ENCODE data around the gene ETV5.

ETV5 gene

DNA sequence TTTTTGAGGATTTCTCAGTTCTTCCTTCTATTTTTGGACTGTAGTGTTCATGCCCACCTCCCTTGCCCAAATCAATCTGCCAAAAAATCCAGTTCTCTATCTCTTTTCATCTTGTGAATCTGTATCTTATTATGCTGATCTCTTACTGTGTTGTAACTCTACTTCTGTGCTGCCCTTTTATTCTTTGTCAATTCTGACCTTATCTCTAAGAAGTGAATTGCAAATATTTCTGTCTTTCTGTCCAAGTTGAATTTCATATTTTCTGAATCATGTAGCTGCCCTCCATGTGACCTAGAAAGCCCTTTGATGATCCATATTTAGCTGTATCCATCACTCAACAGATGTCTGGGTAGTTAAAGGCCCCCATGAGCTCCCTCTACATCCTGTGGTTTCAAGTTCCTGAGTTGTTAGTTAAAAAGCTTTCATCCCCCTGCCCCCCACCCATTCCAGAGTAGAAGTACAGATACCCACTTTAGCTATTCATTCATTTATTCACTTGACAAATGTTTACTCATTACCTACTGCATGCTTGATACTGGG lies 33.6 kb upstream of the ETV5 start:
- Histone ChIP-seq H3K9me3 (ENCODE audit: control insufficient read depth, insufficient read depth, low read length) (no peaks in the 10 kb centered on the region), H3K27ac (ENCODE audit: low read length) (no peak overlapping the region), H3K36me3 (ENCODE audit: control insufficient read depth, insufficient read depth, low read length) (no peaks in the 10 kb centered on the region), H3K4me3 (ENCODE audit: low read length) (no peak overlapping the region), H3K4me1 (ENCODE audit: control insufficient read depth, insufficient read depth, low read length) (no peaks in the 10 kb centered on the region), H3K27me3 (ENCODE audit: control insufficient read depth, insufficient read depth, low read length) (no peaks in the 10 kb centered on the region)
- DNase-seq (ENCODE audit: low read depth, low spot score): no peak

DNA sequence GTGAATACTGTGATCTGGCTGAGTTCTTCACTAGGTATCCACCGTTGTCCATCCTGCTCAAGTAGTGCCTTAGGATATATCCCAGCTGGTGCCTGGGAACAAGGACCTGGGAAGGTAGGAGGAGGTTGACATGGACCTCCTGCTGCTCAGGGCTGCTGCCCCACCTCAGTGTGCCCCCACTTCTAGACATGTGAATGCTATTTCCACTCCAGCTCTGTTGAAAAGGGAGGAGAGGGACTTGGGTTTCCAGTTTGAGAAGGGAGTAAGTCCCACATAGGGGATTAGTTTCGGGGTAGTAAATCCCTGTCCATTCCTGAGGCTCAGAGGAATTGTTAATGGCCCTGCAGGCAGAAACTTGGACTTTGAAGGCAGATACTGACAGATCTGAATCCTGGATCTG lies 32.9 kb upstream of the ETV5 start:
- Histone ChIP-seq H3K9me3 (ENCODE audit: control insufficient read depth, insufficient read depth, low read length) (no peaks in the 10 kb centered on the region), H3K4me3 (ENCODE audit: low read length) (no peak overlapping the region), H3K36me3 (ENCODE audit: control insufficient read depth, insufficient read depth, low read length) (no peaks in the 10 kb centered on the region), H3K4me1 (ENCODE audit: control insufficient read depth, insufficient read depth, low read length) (no peaks in the 10 kb centered on the region), H3K27me3 (ENCODE audit: control insufficient read depth, insufficient read depth, low read length) (no peaks in the 10 kb centered on the region), H3K27ac (ENCODE audit: low read length) (no peak overlapping the region)
- no CpG with 5 or more reads among the region's 2 CpGs for WGBS (ENCODE audit: insufficient coverage, insufficient read length)
- no peak for DNase-seq (ENCODE audit: low read depth, low spot score)

DNA sequence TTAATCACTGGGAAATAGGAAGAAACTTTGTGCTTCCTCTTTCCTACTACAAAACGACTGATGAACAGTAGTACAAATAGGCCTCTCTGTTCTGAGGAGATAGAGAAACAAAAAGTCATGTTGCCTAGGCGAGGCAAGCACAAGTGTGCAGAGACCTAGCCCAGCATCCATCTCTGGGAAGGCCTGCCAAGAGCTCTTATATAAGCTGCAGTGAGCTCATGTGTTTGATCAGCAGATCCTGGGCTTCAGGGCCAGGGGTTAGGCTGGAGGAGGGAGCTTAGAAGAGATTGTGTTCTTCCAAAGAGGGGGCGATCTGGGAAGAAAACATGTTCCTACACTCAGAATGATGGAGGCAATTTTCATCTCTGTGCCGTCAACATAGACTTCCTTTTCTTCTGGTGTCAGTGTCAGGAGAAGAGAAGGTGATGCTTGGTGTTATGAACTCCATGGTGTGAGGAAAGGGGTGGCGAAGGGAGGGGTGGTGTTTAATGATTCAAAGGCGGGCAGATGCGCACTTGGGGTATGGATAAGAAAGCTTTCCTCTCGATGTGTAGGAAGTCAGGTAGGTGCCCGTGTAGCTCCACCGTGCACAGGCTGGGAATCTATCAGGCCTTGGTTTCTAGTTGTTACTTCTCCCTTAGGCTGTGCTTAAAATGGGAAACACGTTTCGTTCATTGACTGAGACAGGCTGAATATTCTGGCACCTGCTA lies 29.5 kb upstream of the ETV5 start:
- no peak overlapping the region for H3K27ac ChIP-seq (ENCODE audit: low read length)
- no peaks in the 10 kb centered on the region for H3K27me3 ChIP-seq (ENCODE audit: control insufficient read depth, insufficient read depth, low read length)
- no peak overlapping the region for H3K4me3 ChIP-seq (ENCODE audit: low read length)
- no peaks in the 10 kb centered on the region for H3K9me3 ChIP-seq (ENCODE audit: control insufficient read depth, insufficient read depth, low read length)
- WGBS (ENCODE audit: insufficient coverage, insufficient read length): no CpG with 5 or more reads among the region's 12 CpGs
- no peaks in the 10 kb centered on the region for H3K36me3 ChIP-seq (ENCODE audit: control insufficient read depth, insufficient read depth, low read length)
- H3K4me1 ChIP-seq (ENCODE audit: control insufficient read depth, insufficient read depth, low read length): no peaks in the 10 kb centered on the region
- no peak for DNase-seq (ENCODE audit: low read depth, low spot score)

DNA sequence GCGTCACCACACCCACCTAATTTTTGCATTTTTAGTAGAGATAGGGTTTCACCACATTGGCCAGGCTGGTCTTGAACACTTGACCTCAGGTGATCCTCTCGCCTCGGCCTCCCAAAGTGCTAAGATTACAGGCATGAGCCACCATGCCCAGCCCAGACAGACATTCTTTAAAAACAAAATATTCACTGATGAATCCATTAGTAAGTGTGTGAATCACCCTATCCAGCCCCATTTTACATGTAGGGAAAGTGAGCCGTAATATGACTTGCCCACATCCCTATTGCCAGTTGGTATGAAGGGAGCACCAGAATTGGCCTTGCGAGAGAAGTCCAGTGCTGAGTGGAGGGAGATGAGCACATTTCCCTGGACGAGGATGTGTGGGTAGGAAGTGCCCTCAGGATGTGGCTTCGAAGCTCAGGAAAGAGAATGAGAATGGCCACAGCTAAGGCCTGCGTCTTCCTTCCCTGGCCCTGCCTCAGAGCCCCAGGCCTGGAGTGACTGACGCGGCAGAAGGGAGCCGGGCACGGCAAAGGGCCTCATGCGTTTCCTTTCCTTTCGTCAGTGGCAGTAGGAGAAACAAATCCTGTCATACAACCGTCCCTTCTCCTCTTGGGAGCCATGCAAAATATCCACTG lies 28.3 kb upstream of the ETV5 start:
- no CpG with 5 or more reads among the region's 15 CpGs for WGBS (ENCODE audit: insufficient coverage, insufficient read length)

DNA sequence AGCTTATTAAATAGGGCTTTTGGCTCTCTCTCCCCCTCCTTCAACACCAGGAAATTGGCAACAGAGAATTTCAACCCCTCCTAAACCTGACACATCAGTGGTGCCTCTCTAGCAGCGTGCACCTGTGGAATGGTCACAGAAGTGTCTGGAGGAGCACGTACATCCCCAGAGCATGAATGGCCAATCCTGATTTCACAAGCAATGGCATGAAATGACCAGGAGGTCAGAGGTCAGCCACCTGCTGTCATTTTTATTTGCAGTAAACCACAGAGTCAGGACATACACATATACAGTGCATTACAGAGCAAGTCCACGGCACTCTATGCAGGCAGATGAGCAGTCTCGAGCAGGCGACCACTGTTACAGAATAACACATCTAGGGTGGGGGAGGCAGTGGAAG lies 25.1 kb upstream of the ETV5 start:
- Histone ChIP-seq H3K27ac (ENCODE audit: low read length) (no peak overlapping the region), H3K9me3 (ENCODE audit: control insufficient read depth, insufficient read depth, low read length) (no peaks in the 10 kb centered on the region), H3K4me1 (ENCODE audit: control insufficient read depth, insufficient read depth, low read length) (no peaks in the 10 kb centered on the region), H3K36me3 (ENCODE audit: control insufficient read depth, insufficient read depth, low read length) (no peaks in the 10 kb centered on the region), H3K4me3 (ENCODE audit: low read length) (no peak overlapping the region), H3K27me3 (ENCODE audit: control insufficient read depth, insufficient read depth, low read length) (no peaks in the 10 kb centered on the region)
- no CpG with 5 or more reads among the region's 5 CpGs for WGBS (ENCODE audit: insufficient coverage, insufficient read length)
- DNase-seq (ENCODE audit: low read depth, low spot score): no peak

More for the DNA sequence above, 28.3 kb upstream of the ETV5 start:
- no peak overlapping the region for H3K4me3 ChIP-seq (ENCODE audit: low read length)
- no peak overlapping the region for H3K27ac ChIP-seq (ENCODE audit: low read length)
- no peaks in the 10 kb centered on the region for H3K4me1 ChIP-seq (ENCODE audit: control insufficient read depth, insufficient read depth, low read length)
- H3K27me3 ChIP-seq (ENCODE audit: control insufficient read depth, insufficient read depth, low read length): no peaks in the 10 kb centered on the region
- H3K36me3 ChIP-seq (ENCODE audit: control insufficient read depth, insufficient read depth, low read length): no peaks in the 10 kb centered on the region
- H3K9me3 ChIP-seq (ENCODE audit: control insufficient read depth, insufficient read depth, low read length): no peaks in the 10 kb centered on the region
- no peak for DNase-seq (ENCODE audit: low read depth, low spot score)

DNA sequence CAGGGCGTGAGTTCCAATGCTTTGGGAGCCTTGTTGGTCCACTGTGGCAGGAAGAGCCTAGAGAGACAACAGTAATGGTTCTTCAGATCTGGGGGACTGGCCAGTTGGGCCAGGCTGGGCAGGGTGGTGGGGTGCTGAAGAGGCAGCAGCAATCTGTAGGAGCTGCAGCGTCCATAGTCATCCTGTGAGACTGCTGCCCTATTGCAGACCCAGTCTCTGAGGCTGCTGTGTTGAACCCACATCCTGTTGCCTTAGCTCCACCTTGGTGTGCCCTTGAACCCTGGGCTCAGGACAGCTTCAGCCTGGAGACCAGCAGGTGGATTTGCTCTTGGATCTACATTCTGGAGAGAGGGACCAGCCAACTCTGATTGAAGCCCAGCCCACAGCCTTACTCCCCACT lies 23.6 kb upstream of the ETV5 start:
- Histone ChIP-seq H3K4me3 (ENCODE audit: low read length) (no peak overlapping the region), H3K36me3 (ENCODE audit: control insufficient read depth, insufficient read depth, low read length) (no peaks in the 10 kb centered on the region), H3K4me1 (ENCODE audit: control insufficient read depth, insufficient read depth, low read length) (no peaks in the 10 kb centered on the region), H3K9me3 (ENCODE audit: control insufficient read depth, insufficient read depth, low read length) (no peaks in the 10 kb centered on the region), H3K27me3 (ENCODE audit: control insufficient read depth, insufficient read depth, low read length) (no peaks in the 10 kb centered on the region), H3K27ac (ENCODE audit: low read length) (no peak overlapping the region)
- WGBS (ENCODE audit: insufficient coverage, insufficient read length): no CpG with 5 or more reads among the region's 2 CpGs
- DNase-seq (ENCODE audit: low read depth, low spot score): no peak

DNA sequence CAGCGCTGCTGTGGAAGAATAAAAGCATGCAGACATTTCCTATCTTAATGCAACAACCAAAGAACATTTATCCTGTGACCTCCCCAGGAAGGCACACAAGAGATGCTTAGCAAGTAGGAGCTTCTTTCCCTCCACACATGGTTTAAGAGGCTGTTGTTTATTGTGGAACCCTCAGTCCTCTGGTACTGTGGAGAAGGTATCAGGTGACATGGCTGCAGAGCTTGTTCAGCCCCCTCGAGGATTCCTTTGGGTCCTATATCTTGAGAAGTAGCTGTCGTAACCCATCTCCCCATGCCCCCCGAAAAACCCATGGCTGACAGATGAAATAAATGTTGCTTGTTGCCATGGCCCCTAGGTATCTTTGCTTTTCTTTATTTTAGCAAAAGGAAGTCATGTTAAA lies 20.3 kb upstream of the ETV5 start:
- no CpG with 5 or more reads among the region's 4 CpGs for WGBS (ENCODE audit: insufficient coverage, insufficient read length)
- no peak for DNase-seq (ENCODE audit: low read depth, low spot score)
- H3K4me1 ChIP-seq (ENCODE audit: control insufficient read depth, insufficient read depth, low read length): no peaks in the 10 kb centered on the region
- H3K9me3 ChIP-seq (ENCODE audit: control insufficient read depth, insufficient read depth, low read length): no peaks in the 10 kb centered on the region
- no peak overlapping the region for H3K4me3 ChIP-seq (ENCODE audit: low read length)
- H3K36me3 ChIP-seq (ENCODE audit: control insufficient read depth, insufficient read depth, low read length): no peaks in the 10 kb centered on the region
- H3K27me3 ChIP-seq (ENCODE audit: control insufficient read depth, insufficient read depth, low read length): no peaks in the 10 kb centered on the region
- no peak overlapping the region for H3K27ac ChIP-seq (ENCODE audit: low read length)

DNA sequence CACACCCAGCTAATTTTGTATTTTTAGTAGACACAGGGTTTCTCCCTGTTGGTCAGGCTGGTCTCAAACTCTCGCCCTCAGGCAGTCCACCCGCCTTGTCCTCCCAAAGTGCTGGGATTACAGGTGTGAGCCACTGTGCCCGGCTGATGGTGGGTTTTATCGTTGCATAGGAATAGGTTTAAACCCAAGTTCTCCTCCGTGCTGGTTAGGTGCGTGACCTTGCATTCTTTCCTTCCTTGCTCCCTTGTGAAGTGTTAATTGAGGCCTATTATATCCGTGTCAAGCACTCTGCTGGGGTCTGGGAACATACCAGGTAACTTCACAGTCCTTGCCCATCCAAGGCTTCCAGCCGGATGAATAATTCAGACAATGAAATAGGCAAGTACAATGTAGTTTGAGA lies 19.3 kb upstream of the ETV5 start:
- Histone ChIP-seq H3K36me3 (ENCODE audit: control insufficient read depth, insufficient read depth, low read length) (no peaks in the 10 kb centered on the region), H3K9me3 (ENCODE audit: control insufficient read depth, insufficient read depth, low read length) (no peaks in the 10 kb centered on the region), H3K27me3 (ENCODE audit: control insufficient read depth, insufficient read depth, low read length) (no peaks in the 10 kb centered on the region), H3K4me1 (ENCODE audit: control insufficient read depth, insufficient read depth, low read length) (no peaks in the 10 kb centered on the region), H3K27ac (ENCODE audit: low read length) (no peak overlapping the region), H3K4me3 (ENCODE audit: low read length) (no peak overlapping the region)
- WGBS (ENCODE audit: insufficient coverage, insufficient read length): no CpG with 5 or more reads among the region's 8 CpGs
- no peak for DNase-seq (ENCODE audit: low read depth, low spot score)

DNA sequence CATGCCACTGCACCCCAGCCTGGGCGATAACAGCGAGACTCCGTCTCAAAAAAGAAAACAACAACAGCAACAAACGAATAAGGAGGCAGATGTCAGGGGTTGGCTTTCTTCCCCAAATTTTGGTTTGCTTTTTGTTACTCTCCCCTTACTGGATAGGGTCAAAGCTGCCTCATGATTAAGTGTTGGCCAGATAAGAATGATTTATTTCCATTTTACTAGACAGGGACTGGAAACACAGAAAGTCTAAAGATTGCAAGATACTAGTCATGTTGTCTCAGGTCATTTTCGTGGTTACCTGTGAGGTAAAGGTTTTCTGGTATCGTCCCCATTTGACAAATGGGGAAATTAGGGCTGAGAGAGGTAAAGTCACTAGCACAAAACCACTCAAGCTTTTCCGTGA lies 18.6 kb upstream of the ETV5 start:
- no peak overlapping the region for H3K27ac ChIP-seq (ENCODE audit: low read length)
- no peaks in the 10 kb centered on the region for H3K36me3 ChIP-seq (ENCODE audit: control insufficient read depth, insufficient read depth, low read length)
- H3K27me3 ChIP-seq (ENCODE audit: control insufficient read depth, insufficient read depth, low read length): no peaks in the 10 kb centered on the region
- no peaks in the 10 kb centered on the region for H3K9me3 ChIP-seq (ENCODE audit: control insufficient read depth, insufficient read depth, low read length)
- DNase-seq (ENCODE audit: low read depth, low spot score): no peak
- H3K4me1 ChIP-seq (ENCODE audit: control insufficient read depth, insufficient read depth, low read length): no peaks in the 10 kb centered on the region
- WGBS (ENCODE audit: insufficient coverage, insufficient read length): no CpG with 5 or more reads among the region's 7 CpGs
- no peak overlapping the region for H3K4me3 ChIP-seq (ENCODE audit: low read length)

DNA sequence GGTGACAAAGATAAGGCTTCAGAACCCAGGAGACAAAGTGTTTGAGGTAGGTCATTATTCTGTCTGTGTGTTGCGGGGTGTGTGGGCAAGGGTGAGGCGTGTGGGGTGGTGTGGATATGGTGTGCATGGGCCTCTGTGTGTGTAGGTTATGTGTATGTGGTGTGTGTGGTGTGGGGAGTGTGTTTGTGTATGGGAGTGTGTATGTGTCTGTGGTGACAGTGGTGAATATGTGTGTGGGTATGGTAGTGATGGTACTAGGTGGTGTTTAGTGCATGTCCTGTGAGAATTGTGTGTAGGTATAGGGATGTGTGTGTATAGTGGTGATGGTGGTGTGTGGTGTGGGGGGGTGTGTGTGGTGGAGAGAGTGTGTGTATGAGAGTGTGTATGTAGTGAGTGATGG lies 16.2 kb upstream of the ETV5 start:
- Histone ChIP-seq H3K27me3 (ENCODE audit: control insufficient read depth, insufficient read depth, low read length) (no peaks in the 10 kb centered on the region), H3K9me3 (ENCODE audit: control insufficient read depth, insufficient read depth, low read length) (no peaks in the 10 kb centered on the region), H3K4me1 (ENCODE audit: control insufficient read depth, insufficient read depth, low read length) (no peaks in the 10 kb centered on the region), H3K4me3 (ENCODE audit: low read length) (no peak overlapping the region), H3K36me3 (ENCODE audit: control insufficient read depth, insufficient read depth, low read length) (no peaks in the 10 kb centered on the region), H3K27ac (ENCODE audit: low read length) (no peak overlapping the region)
- no peak for DNase-seq (ENCODE audit: low read depth, low spot score)
- no CpG with 5 or more reads among the region's 2 CpGs for WGBS (ENCODE audit: insufficient coverage, insufficient read length)

DNA sequence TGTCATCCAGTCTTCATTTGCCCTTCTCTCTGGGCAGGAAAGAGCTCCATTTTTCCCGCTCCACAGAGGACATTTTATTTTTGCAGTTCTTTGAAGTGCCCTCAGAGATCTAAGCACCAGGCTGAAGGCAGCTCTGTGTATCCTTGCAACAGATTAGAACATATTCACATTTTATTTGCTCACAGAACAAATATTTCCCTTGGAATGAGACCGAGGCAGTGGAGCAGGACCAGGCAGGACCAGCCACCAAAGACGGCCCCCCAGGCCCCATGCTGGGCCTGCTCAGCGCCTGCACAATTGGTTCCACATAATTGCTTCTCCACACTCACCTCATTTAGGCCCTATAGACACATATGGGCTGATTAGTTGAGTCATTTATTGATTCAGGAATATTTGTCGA lies 15.7 kb upstream of the ETV5 start:
- Histone ChIP-seq H3K4me3 (ENCODE audit: low read length) (no peak overlapping the region), H3K9me3 (ENCODE audit: control insufficient read depth, insufficient read depth, low read length) (no peaks in the 10 kb centered on the region), H3K4me1 (ENCODE audit: control insufficient read depth, insufficient read depth, low read length) (no peaks in the 10 kb centered on the region), H3K36me3 (ENCODE audit: control insufficient read depth, insufficient read depth, low read length) (no peaks in the 10 kb centered on the region), H3K27ac (ENCODE audit: low read length) (no peak overlapping the region), H3K27me3 (ENCODE audit: control insufficient read depth, insufficient read depth, low read length) (no peaks in the 10 kb centered on the region)
- no CpG with 5 or more reads among the region's 5 CpGs for WGBS (ENCODE audit: insufficient coverage, insufficient read length)
- DNase-seq (ENCODE audit: low read depth, low spot score): no peak
